Measurements from ENCODE around the gene ST6GALNAC6.

Gene ST6GALNAC6

GRCh38 chr9:127866535-127866934 is 32.9 kb downstream of the ST6GALNAC6 start:
- Histone ChIP-seq H3K27ac (ENCODE audit: low read length, poor library complexity, severe bottlenecking) (no peak overlapping the region), H3K23ac (ENCODE audit: low read length in 2 of 2) (no peak overlapping the region), H2BK12ac (ENCODE audit: low read length in 2 of 2) (no peak overlapping the region), H2BK120ac (ENCODE audit: low read depth, low read length) (no peak overlapping the region), H3K4me2 (ENCODE audit: low read length, poor library complexity, severe bottlenecking) (no peak overlapping the region), H3K79me1 (replicated peaks; ENCODE audit: low read length, poor library complexity, severe bottlenecking) (no peaks in the 10 kb centered on the region), H3K4me1 (ENCODE audit: control insufficient read depth, insufficient read depth, low read depth, low read length) (peaks cover 20% of the 10 kb centered on the region), H2AK5ac (ENCODE audit: low read length, severe bottlenecking) (no peak overlapping the region), H2AFZ (ENCODE audit: low read depth, low read length) (no peak overlapping the region), H3K4ac (ENCODE audit: low read depth in 1 of 2, low read length in 2 of 2) (no peak overlapping the region), H2BK15ac (ENCODE audit: low read depth, poor library complexity, severe bottlenecking) (no peak overlapping the region), H2BK5ac (ENCODE audit: low read depth, low read length, poor library complexity, severe bottlenecking) (no peak overlapping the region), H3K14ac (ENCODE audit: low read length in 2 of 2) (no peak overlapping the region), H3K36me3 (ENCODE audit: control insufficient read depth in 1 of 2, insufficient read depth in 2 of 2, low read depth in 1 of 2, low read length in 2 of 2) (peaks cover 47 to 58% of the 10 kb centered on the region in 2 experiments), H3K4me3 (ENCODE audit: insufficient read depth in 1 of 2, low read depth in 1 of 2, low read length in 2 of 2) (no peak overlapping the region), H3K9ac (ENCODE audit: low read length) (no peak overlapping the region), H3K9me3 (ENCODE audit: control insufficient read depth, low read length) (no peaks in the 10 kb centered on the region), H3K27me3 (ENCODE audit: control insufficient read depth in 1 of 2, insufficient read depth in 1 of 2, low read length in 2 of 2) (no peaks in the 10 kb centered on the region), H4K91ac (ENCODE audit: low read length) (no peak overlapping the region), H3K18ac (ENCODE audit: low read depth in 1 of 2, low read length in 2 of 2) (no peak overlapping the region), H4K8ac (ENCODE audit: low read length) (no peak overlapping the region)
- DNase-seq = no peak
- WGBS = 97% methylated on average over 13 of the region's 13 CpGs

- H4K91ac ChIP-seq (ENCODE audit: low read length) = peak overlapping the region; percentile 0
Measured at GRCh38 chr9:127865645-127866464, 33.5 kb downstream of the ST6GALNAC6 start.

GRCh38 chr9:127863191-127863621 is 36.2 kb downstream of the ST6GALNAC6 start:
- no peak overlapping the region for H2AFZ ChIP-seq (ENCODE audit: low read depth, low read length)
- H3K4me3 ChIP-seq (ENCODE audit: insufficient read depth in 1 of 2, low read depth in 1 of 2, low read length in 2 of 2) = no peak overlapping the region
- H3K4ac ChIP-seq (ENCODE audit: low read depth in 1 of 2, low read length in 2 of 2) = peak overlapping the region in 1 of 2 experiments; percentile 81
- no peak overlapping the region for H3K9ac ChIP-seq (ENCODE audit: low read length)
- H3K36me3 ChIP-seq (ENCODE audit: control insufficient read depth in 1 of 2, insufficient read depth in 2 of 2, low read depth in 1 of 2, low read length in 2 of 2) = peaks cover 20 to 29% of the 10 kb centered on the region in 2 experiments
- peak overlapping the region; percentile 34 for H2BK15ac ChIP-seq (ENCODE audit: low read depth, poor library complexity, severe bottlenecking)
- peaks cover 18% of the 10 kb centered on the region for H3K4me1 ChIP-seq (ENCODE audit: control insufficient read depth, insufficient read depth, low read depth, low read length)
- no peaks in the 10 kb centered on the region for H3K27me3 ChIP-seq (ENCODE audit: control insufficient read depth in 1 of 2, insufficient read depth in 1 of 2, low read length in 2 of 2)
- H3K23ac ChIP-seq (ENCODE audit: low read length in 2 of 2) = no peak overlapping the region
- H3K14ac ChIP-seq (ENCODE audit: low read length in 2 of 2) = peak overlapping the region in 1 of 2 experiments; percentile 31
- H3K79me1 ChIP-seq (replicated peaks; ENCODE audit: low read length, poor library complexity, severe bottlenecking) = no peaks in the 10 kb centered on the region
- no peaks in the 10 kb centered on the region for H3K9me3 ChIP-seq (ENCODE audit: control insufficient read depth, low read length)
- peak overlapping the region; percentile 62 to 74 for H2BK12ac ChIP-seq (ENCODE audit: low read length in 2 of 2)
- H2AK5ac ChIP-seq (ENCODE audit: low read length, severe bottlenecking) = no peak overlapping the region
- WGBS = 79% methylated on average over 10 of the region's 13 CpGs
- H3K27ac ChIP-seq (ENCODE audit: low read length, poor library complexity, severe bottlenecking) = no peak overlapping the region
- H4K8ac ChIP-seq (ENCODE audit: low read length) = peak overlapping the region; percentile 57
- no peak for DNase-seq
- no peak overlapping the region for H3K4me2 ChIP-seq (ENCODE audit: low read length, poor library complexity, severe bottlenecking)
- H2BK5ac ChIP-seq (ENCODE audit: low read depth, low read length, poor library complexity, severe bottlenecking) = no peak overlapping the region
- H3K18ac ChIP-seq (ENCODE audit: low read depth in 1 of 2, low read length in 2 of 2) = peak overlapping the region in 1 of 2 experiments; percentile 28
- H2BK120ac ChIP-seq (ENCODE audit: low read depth, low read length) = no peak overlapping the region
- peak overlapping the region; percentile 37 for H4K91ac ChIP-seq (ENCODE audit: low read length)

More at GRCh38 chr9:127865645-127866464, 33.5 kb downstream of the ST6GALNAC6 start:
- peak overlapping the region in 1 of 2 experiments; percentile 52 for H2BK12ac ChIP-seq (ENCODE audit: low read length in 2 of 2)
- H3K27me3 ChIP-seq (ENCODE audit: control insufficient read depth in 1 of 2, insufficient read depth in 1 of 2, low read length in 2 of 2) = no peaks in the 10 kb centered on the region
- no peak overlapping the region for H3K23ac ChIP-seq (ENCODE audit: low read length in 2 of 2)
- no peak overlapping the region for H3K14ac ChIP-seq (ENCODE audit: low read length in 2 of 2)
- no peak overlapping the region for H4K8ac ChIP-seq (ENCODE audit: low read length)
- peak overlapping the region; percentile 12 for H3K27ac ChIP-seq (ENCODE audit: low read length, poor library complexity, severe bottlenecking)
- H2BK5ac ChIP-seq (ENCODE audit: low read depth, low read length, poor library complexity, severe bottlenecking) = no peak overlapping the region
- peaks cover 40 to 51% of the 10 kb centered on the region in 2 experiments for H3K36me3 ChIP-seq (ENCODE audit: control insufficient read depth in 1 of 2, insufficient read depth in 2 of 2, low read depth in 1 of 2, low read length in 2 of 2)
- H3K18ac ChIP-seq (ENCODE audit: low read depth in 1 of 2, low read length in 2 of 2) = peak overlapping the region in 1 of 2 experiments; percentile 58
- 82% methylated on average over 17 of the region's 19 CpGs for WGBS
- no peaks in the 10 kb centered on the region for H3K79me1 ChIP-seq (replicated peaks; ENCODE audit: low read length, poor library complexity, severe bottlenecking)
- H2AK5ac ChIP-seq (ENCODE audit: low read length, severe bottlenecking) = no peak overlapping the region
- DNase-seq = no peak
- no peak overlapping the region for H2BK120ac ChIP-seq (ENCODE audit: low read depth, low read length)
- H2AFZ ChIP-seq (ENCODE audit: low read depth, low read length) = no peak overlapping the region
- H3K9ac ChIP-seq (ENCODE audit: low read length) = no peak overlapping the region
- H3K9me3 ChIP-seq (ENCODE audit: control insufficient read depth, low read length) = no peaks in the 10 kb centered on the region
- H3K4me3 ChIP-seq (ENCODE audit: insufficient read depth in 1 of 2, low read depth in 1 of 2, low read length in 2 of 2) = no peak overlapping the region
- H3K4me1 ChIP-seq (ENCODE audit: control insufficient read depth, insufficient read depth, low read depth, low read length) = peaks cover 20% of the 10 kb centered on the region
- H3K4me2 ChIP-seq (ENCODE audit: low read length, poor library complexity, severe bottlenecking) = no peak overlapping the region
- no peak overlapping the region for H3K4ac ChIP-seq (ENCODE audit: low read depth in 1 of 2, low read length in 2 of 2)
- no peak overlapping the region for H2BK15ac ChIP-seq (ENCODE audit: low read depth, poor library complexity, severe bottlenecking)

All from mesenchymal stem cell (in vitro differentiated cells and primary cell).